ENCODE measurements around the gene ARPC2.

DNA sequence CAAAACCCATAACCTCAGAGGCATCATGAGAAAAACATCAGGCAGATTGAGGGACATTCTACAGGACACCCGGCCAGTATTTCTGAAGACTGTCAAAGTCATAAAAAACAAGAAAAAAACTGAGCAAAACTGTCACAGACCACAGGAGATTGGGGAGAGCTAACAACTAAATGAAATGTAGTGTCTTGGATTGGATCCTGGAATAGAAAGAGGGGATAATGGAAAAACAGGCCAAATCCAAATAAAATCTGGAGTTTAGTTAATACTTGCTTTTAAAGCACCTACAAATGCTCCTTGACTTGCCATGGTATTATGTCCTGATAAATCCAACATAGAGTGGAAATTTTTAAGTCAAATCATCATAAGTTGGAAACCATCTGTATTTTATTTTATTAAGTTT is 32.7 kb upstream of the ARPC2 start:
- TF ChIP-seq EP300 (IDR thresholded peaks at IDR 0.05) (no peak), POLR2A (IDR thresholded peaks at IDR 0.05) (no peak)
- TF ChIP-seq, protein P1, sequence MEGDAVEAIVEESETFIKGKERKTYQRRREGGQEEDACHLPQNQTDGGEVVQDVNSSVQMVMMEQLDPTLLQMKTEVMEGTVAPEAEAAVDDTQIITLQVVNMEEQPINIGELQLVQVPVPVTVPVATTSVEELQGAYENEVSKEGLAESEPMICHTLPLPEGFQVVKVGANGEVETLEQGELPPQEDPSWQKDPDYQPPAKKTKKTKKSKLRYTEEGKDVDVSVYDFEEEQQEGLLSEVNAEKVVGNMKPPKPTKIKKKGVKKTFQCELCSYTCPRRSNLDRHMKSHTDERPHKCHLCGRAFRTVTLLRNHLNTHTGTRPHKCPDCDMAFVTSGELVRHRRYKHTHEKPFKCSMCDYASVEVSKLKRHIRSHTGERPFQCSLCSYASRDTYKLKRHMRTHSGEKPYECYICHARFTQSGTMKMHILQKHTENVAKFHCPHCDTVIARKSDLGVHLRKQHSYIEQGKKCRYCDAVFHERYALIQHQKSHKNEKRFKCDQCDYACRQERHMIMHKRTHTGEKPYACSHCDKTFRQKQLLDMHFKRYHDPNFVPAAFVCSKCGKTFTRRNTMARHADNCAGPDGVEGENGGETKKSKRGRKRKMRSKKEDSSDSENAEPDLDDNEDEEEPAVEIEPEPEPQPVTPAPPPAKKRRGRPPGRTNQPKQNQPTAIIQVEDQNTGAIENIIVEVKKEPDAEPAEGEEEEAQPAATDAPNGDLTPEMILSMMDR (IDR thresholded peaks at IDR 0.05) = no peak
